NOMO-1 treated with dmso at 0.1 percent for 144 hours (cell line): ENCODE data around the gene ZBTB49.

ENCODE experiments used
- DNase-seq: peaks from one replicate; lab custom pipeline; 2025; ENCODE audit not compliant: unreplicated experiment; lab: John Stamatoyannopoulos, UW

Gene ZBTB49

GRCh38 chr4:4277531-4277930 is 12.5 kb upstream of the ZBTB49 start:
- no peak for DNase-seq

- DNase-seq, result no peak
These were observed 8.3 kb upstream of the ZBTB49 start for GRCh38 chr4:4281787-4282186.

GRCh38 chr4:4284827-4285618 is 5.0 kb upstream of the ZBTB49 start:
- DNase-seq, result no peak

- no peak for DNase-seq
These were observed 2.0 kb upstream of the ZBTB49 start for GRCh38 chr4:4288098-4288497.

- no peak for DNase-seq
These were observed 996 bp upstream of the ZBTB49 start for GRCh38 chr4:4289055-4289454.

- no peak for DNase-seq
These were observed 482 bp upstream of the ZBTB49 start for GRCh38 chr4:4289597-4289940.

GRCh38 chr4:4293279-4293678 is 3.2 kb downstream of the ZBTB49 start:
- DNase-seq, result no peak

- no peak for DNase-seq
These were observed 6.3 kb downstream of the ZBTB49 start for GRCh38 chr4:4296283-4296846.

GRCh38 chr4:4299006-4299405 is 9.0 kb downstream of the ZBTB49 start:
- DNase-seq, result no peak

- no peak for DNase-seq
These were observed 11.9 kb downstream of the ZBTB49 start for GRCh38 chr4:4302001-4302400.

GRCh38 chr4:4302416-4302815 is 12.4 kb downstream of the ZBTB49 start:
- DNase-seq, result no peak

GRCh38 chr4:4306920-4307319 is 16.9 kb downstream of the ZBTB49 start:
- no peak for DNase-seq

- no peak for DNase-seq
These were observed 18.9 kb downstream of the ZBTB49 start for GRCh38 chr4:4308800-4309441.

GRCh38 chr4:4311193-4311592 is 21.1 kb downstream of the ZBTB49 start:
- no peak for DNase-seq

- no peak for DNase-seq
These were observed 25.6 kb downstream of the ZBTB49 start for GRCh38 chr4:4315461-4316149.

GRCh38 chr4:4316150-4316495 is 26.1 kb downstream of the ZBTB49 start:
- DNase-seq, result no peak

GRCh38 chr4:4317496-4318232 is 27.6 kb downstream of the ZBTB49 start:
- DNase-seq, result no peak

- no peak for DNase-seq
These were observed 30.5 kb downstream of the ZBTB49 start for GRCh38 chr4:4320528-4320927.

GRCh38 chr4:4320951-4321714 is 31.1 kb downstream of the ZBTB49 start:
- DNase-seq, result no peak

GRCh38 chr4:4321951-4322688 is 32.1 kb downstream of the ZBTB49 start:
- DNase-seq, result no peak
